Astrocyte of the spinal cord (primary cell): ENCODE data around the gene SLC12A3.
A peak's percentile ranks its signal among the peaks of the same experiment; 100 is the strongest.

Source experiments
- DNase-seq: peaks from one replicate; pipeline ENCODE4 v3.0.0; 2011; ENCODE audit warnings: low read depth, low spot score
- H3K4me3 ChIP-seq: 2 replicates; pipeline ENCODE4 v1.5.1; 2011; ENCODE audit warnings: low read depth, mild to moderate bottlenecking, low read length, moderate library complexity
- in situ Hi-C: cut with HindIII; loops from 2 replicates; pipeline ENCODE4 v1.10.0; 2017; ENCODE audit warnings: low sequenced_read_pairs
- TF ChIP-seq, protein P1 (sequence below): IDR thresholded peaks from 2 replicates; pipeline ENCODE4 v1.5.1; 2012; ENCODE audit warnings: low read depth, mild to moderate bottlenecking, low read length, inconsistent platforms

SLC12A3 gene

GRCh38 chr16:56956076-56956475, 91.1 kb downstream of the SLC12A3 start:
- in situ Hi-C loops = no loop called here
- no peak for DNase-seq
- no peak overlapping the region for H3K4me3 ChIP-seq
- TF ChIP-seq, protein P1, sequence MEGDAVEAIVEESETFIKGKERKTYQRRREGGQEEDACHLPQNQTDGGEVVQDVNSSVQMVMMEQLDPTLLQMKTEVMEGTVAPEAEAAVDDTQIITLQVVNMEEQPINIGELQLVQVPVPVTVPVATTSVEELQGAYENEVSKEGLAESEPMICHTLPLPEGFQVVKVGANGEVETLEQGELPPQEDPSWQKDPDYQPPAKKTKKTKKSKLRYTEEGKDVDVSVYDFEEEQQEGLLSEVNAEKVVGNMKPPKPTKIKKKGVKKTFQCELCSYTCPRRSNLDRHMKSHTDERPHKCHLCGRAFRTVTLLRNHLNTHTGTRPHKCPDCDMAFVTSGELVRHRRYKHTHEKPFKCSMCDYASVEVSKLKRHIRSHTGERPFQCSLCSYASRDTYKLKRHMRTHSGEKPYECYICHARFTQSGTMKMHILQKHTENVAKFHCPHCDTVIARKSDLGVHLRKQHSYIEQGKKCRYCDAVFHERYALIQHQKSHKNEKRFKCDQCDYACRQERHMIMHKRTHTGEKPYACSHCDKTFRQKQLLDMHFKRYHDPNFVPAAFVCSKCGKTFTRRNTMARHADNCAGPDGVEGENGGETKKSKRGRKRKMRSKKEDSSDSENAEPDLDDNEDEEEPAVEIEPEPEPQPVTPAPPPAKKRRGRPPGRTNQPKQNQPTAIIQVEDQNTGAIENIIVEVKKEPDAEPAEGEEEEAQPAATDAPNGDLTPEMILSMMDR = no peak

DNA sequence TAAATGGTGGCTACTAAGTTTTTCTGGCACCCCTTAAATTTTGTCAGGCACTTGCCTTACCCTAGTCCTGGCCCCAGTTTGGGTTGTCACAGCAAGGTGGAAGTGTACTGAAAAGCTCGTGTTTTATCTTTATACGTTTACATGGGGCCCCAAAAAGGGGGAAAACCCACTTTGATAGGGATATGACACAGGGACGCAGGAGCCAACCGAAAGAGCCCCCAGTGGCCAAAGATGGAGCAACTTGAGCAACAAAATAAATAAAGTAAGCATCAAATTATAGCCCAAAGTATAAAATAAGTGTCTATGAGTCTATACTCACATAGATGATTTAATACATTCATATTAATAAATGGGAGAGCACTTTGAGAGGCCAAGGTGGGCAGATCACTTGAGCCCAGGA, 91.7 kb downstream of the SLC12A3 start:
- no peak overlapping the region for H3K4me3 ChIP-seq
- in situ Hi-C loops = no loop called here
- no peak for DNase-seq
- TF ChIP-seq, protein P1 = peak; percentile 16

GRCh38 chr16:56960681-56961281, 95.8 kb downstream of the SLC12A3 start:
- in situ Hi-C loops = no loop called here
- TF ChIP-seq, protein P1 = no peak
- H3K4me3 ChIP-seq = no peak overlapping the region
- DNase-seq = no peak

DNA sequence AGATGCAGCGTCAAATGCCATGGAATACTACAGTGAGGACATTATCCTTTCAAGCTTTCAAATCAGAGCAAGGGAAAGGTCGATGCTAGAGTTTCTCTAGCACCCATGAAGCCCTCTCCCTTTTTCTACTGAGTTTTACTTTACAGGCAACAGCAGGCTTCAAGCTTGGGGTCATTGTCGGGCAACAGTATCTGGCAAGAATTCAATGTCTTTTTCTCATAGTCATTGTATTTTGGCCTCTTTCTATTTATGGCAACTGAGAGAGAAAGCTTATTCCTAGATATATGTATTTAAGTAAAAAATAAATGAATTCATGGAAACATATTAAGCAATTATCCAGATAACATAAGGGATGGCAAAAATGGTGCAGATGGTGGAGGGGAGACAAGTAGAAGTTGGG, 96.4 kb downstream of the SLC12A3 start:
- no peak overlapping the region for H3K4me3 ChIP-seq
- DNase-seq = no peak
- in situ Hi-C loops = no loop called here
- TF ChIP-seq, protein P1 = no peak

GRCh38 chr16:56961851-56962281, 96.9 kb downstream of the SLC12A3 start, which contains the start of gene CETP:
Gene CETP, plus strand, starts transcription at chr16:56961950. Its CDS starts 30 bp downstream, at chr16:56961980.
- TF ChIP-seq, protein P1 = no peak
- in situ Hi-C loops = no loop called here
- H3K4me3 ChIP-seq = no peak within 1 kb of the TSS

GRCh38 chr16:56964243-56965148, 99.5 kb downstream of the SLC12A3 start:
- H3K4me3 ChIP-seq = no peak overlapping the region
- in situ Hi-C loops = no loop called here

More at GRCh38 chr16:56961851-56962281, 96.9 kb downstream of the SLC12A3 start, which contains the start of gene CETP:
- no peak for DNase-seq

More at GRCh38 chr16:56964243-56965148, 99.5 kb downstream of the SLC12A3 start:
- peak; percentile 75 for DNase-seq
- TF ChIP-seq, protein P1 = peak; percentile 83
